ENCODE results near the gene TPGS1. TPM values are rescaled to one million over a fixed set of nuclear protein-coding genes. Genes with fewer than 3 reads are reported as not detected.

The TPGS1 gene
- total and polyA plus RNA-seq, 2 of the 8 experiments (the other 6 are each of a cell fraction or from before 2014, with no cell fraction given) = 9.1 to 10.6 TPM

GRCh38 chr19:498511-498891 lies 8.8 kb upstream of the TPGS1 start:
- FAIRE-seq = no peak
- H2BK15ac ChIP-seq (ENCODE audit: low read length) = no peak overlapping the region
- no peak overlapping the region for H3K9ac ChIP-seq (replicated peaks in 1 of 4; ENCODE audit: extremely low read depth in 1 of 4, low read depth in 3 of 4, low read length in 3 of 4)
- peaks cover 0 to 3% (median 0%) of the 10 kb centered on the region in 4 experiments; a peak in 1 of 8 replicates for H3K36me3 ChIP-seq (ENCODE audit: control insufficient read depth in 2 of 4, insufficient read depth in 4 of 4, low read length in 3 of 4)
- no peak overlapping the region for H3K56ac ChIP-seq (replicated peaks; ENCODE audit: insufficient read length, low read depth, low read length)
- H3K18ac ChIP-seq (ENCODE audit: extremely low read depth, low read length) = peak overlapping the region; percentile 60
- ChIA-PET CTCF (ENCODE audit: partially characterized antibody) (interaction anchor here (0.6 to 1.5 kb wide), 5 partner anchors 8 to 209 kb away, joined by 3 to 15 read pairs (median 6); partner anchors contain the start of gene TPGS1), POLR2A (ENCODE audit: partially characterized antibody) (interaction anchor here (0.9 to 2.8 kb wide), 8 partner anchors 8 to 44 kb away, joined by 3 to 8 read pairs (median 4); partner anchors contain the start of gene CDC34)
- H2BK20ac ChIP-seq (ENCODE audit: low read length) = no peak overlapping the region
- H3K4ac ChIP-seq (replicated peaks; ENCODE audit: insufficient read length, low read depth, low read length) = no peak overlapping the region
- H4K8ac ChIP-seq (ENCODE audit: extremely low read depth, insufficient read depth, low read length) = peak overlapping the region; percentile 68
- H2BK5ac ChIP-seq (ENCODE audit: low read depth, low read length) = no peak overlapping the region
- no peak for DNase-seq (ENCODE audit: low read depth in 1 of 2, low spot score in 2 of 2)
- H3K4me1 ChIP-seq (replicated peaks in 1 of 4; ENCODE audit: control insufficient read depth in 3 of 4, insufficient read depth in 4 of 4, low read length in 3 of 4) = peaks cover 0 to 13% (median 8%) of the 10 kb centered on the region in 4 experiments; a peak in 5 of 7 replicates
- H2BK12ac ChIP-seq (ENCODE audit: low read depth, low read length) = peak overlapping the region; percentile 17; the same call in 1 of the 2 replicates
- H4K91ac ChIP-seq (replicated peaks; ENCODE audit: insufficient read length, low read length) = no peak overlapping the region
- no peak overlapping the region for H3K14ac ChIP-seq (ENCODE audit: insufficient read length)
- H3K79me2 ChIP-seq (ENCODE audit: control insufficient read depth in 1 of 2, insufficient read depth in 2 of 2, low read length in 2 of 2) = no peaks in the 10 kb centered on the region
- no peaks in the 10 kb centered on the region for H3K9me3 ChIP-seq (ENCODE audit: insufficient read depth in 2 of 2, low read depth in 1 of 2, low read length in 1 of 2)
- H2BK120ac ChIP-seq (replicated peaks; ENCODE audit: low read depth, low read length) = no peak overlapping the region
- H3K79me1 ChIP-seq (ENCODE audit: low read depth, low read length) = no peaks in the 10 kb centered on the region
- peak overlapping the region; percentile 31 to 74 (median 50); a peak in 5 of 8 replicates for H3K4me3 ChIP-seq (ENCODE audit: extremely low read depth in 1 of 4, insufficient read depth in 2 of 4, low read depth in 3 of 4, low read length in 4 of 4)
- no peak overlapping the region for H3K27ac ChIP-seq (ENCODE audit: low read depth, low read length)
- WGBS, 2 experiments (ENCODE audit: extremely low coverage in 1 of 2, insufficient coverage in 1 of 2, insufficient read length in 1 of 2, insufficient replicate concordance in 2 of 2, low coverage in 1 of 2, low lambda C conversion rate in 2 of 2, missing lambda C conversion rate in 1 of 2) = 41% methylated on average over 11 of the region's 26 CpGs; no CpG with 5 or more reads in 1 of the 2 experiments
- H4K20me1 ChIP-seq (replicated peaks in 1 of 2; ENCODE audit: control insufficient read depth in 1 of 2, insufficient read depth in 2 of 2, low read length in 2 of 2) = peaks cover 0 to 7% of the 10 kb centered on the region in 2 experiments
- TF ChIP-seq EZH2 (IDR thresholded peaks at IDR 0.05; ENCODE audit: low read depth, low read length, severe bottlenecking) (no peak), TBP (IDR thresholded peaks at IDR 0.05; ENCODE audit: low read depth, low read length) (no peak), NRF1 (IDR thresholded peaks at IDR 0.05; ENCODE audit: low read depth, low read length) (no peak)
- H2AK5ac ChIP-seq (ENCODE audit: low read depth, low read length) = no peak overlapping the region
- peaks cover 10% of the 10 kb centered on the region; the same call in 1 of the 2 replicates for H3K23me2 ChIP-seq (ENCODE audit: low read depth, low read length)
- H3K23ac ChIP-seq (ENCODE audit: insufficient read length) = no peak overlapping the region
- H2AFZ ChIP-seq (ENCODE audit: low read length) = no peak overlapping the region
- H4K5ac ChIP-seq (ENCODE audit: insufficient read length, low read depth, low read length) = no peak overlapping the region
- peaks cover 19 to 26% (median 22%) of the 10 kb centered on the region in 4 experiments for H3K27me3 ChIP-seq (replicated peaks in 1 of 4; ENCODE audit: control insufficient read depth in 3 of 4, extremely low read depth in 1 of 4, insufficient read depth in 3 of 4, low read length in 3 of 4)
- H3K4me2 ChIP-seq (ENCODE audit: insufficient read depth in 1 of 2, low read depth in 2 of 2, low read length in 2 of 2) = peak overlapping the region; percentile 80 to 98
